HepG2 (cell line): ENCODE measurements around the gene CYB5R2. TPM values are rescaled to one million over a fixed set of nuclear protein-coding genes. Genes with fewer than 3 reads are reported as not detected.
A peak's percentile ranks its signal among the peaks of the same experiment; 100 is the strongest.

Experiments
- ARID4A ChIP-seq: sonication (generic); formaldehyde crosslinking; IDR thresholded peaks from 2 replicates; pipeline ENCODE4 v1.5.0; 2020; ENCODE audit warnings: mild to moderate bottlenecking, missing genetic modification reagents, borderline replicate concordance
- ATF2 ChIP-seq: sonication (generic); formaldehyde crosslinking; IDR thresholded peaks from 2 replicates; pipeline ENCODE4 v1.4.0; 2020; ENCODE audit warnings: missing genetic modification reagents
- ATF6 ChIP-seq: sonication (generic); formaldehyde crosslinking; conservative IDR thresholded peaks from 2 replicates; pipeline ENCODE4 v1.4.0; 2020; ENCODE audit warnings: missing genetic modification reagents
- LBX2 ChIP-seq: sonication (generic); formaldehyde crosslinking; IDR thresholded peaks from 2 replicates; pipeline ENCODE4 v1.5.0; 2020; ENCODE audit warnings: missing genetic modification reagents, mild to moderate bottlenecking, borderline replicate concordance
- ZNF574 ChIP-seq: sonication (generic); formaldehyde crosslinking; IDR thresholded peaks from 2 replicates; pipeline ENCODE4 v1.4.0; 2020; ENCODE audit warnings: missing genetic modification reagents
- ZNF580 ChIP-seq: IDR thresholded peaks from 2 replicates; pipeline ENCODE4 v1.6.1; 2016; ENCODE audit warnings: low read depth, borderline replicate concordance
- ZNF740 ChIP-seq: sonication (generic); formaldehyde crosslinking; IDR thresholded peaks from 2 replicates; pipeline ENCODE4 v1.4.0; 2020; ENCODE audit warnings: missing genetic modification reagents
- polyA plus RNA-seq, 8 experiments: library from polyadenylated mRNA; depleted of rRNA in 3 of 8; stranded (reverse) in 7 of 8; unstranded in 1 of 8; fragments of >200 nt; fragmentation: Illumina TruSeq in 4 of 8; extraction: Trizol in 4 of 8; gene quantifications; 2 replicates each; pipeline versions ENCODE4 v1.2.1 to v1.2.3, GENCODE V29; 2011 to 2016; ENCODE audit warnings: low read depth in 4 of 8, missing spikeins in 1 of 8, mixed read lengths in 1 of 8; ENCODE audit not compliant: insufficient read depth in 1 of 8
- total RNA-seq, 5 experiments: library from RNA; depleted of rRNA; stranded (reverse); fragments of >200 nt; fragmentation: Illumina TruSeq; extraction: Trizol; gene quantifications; 2 replicates each; pipeline ENCODE4 v1.2.3, GENCODE V29; 2016; ENCODE audit warnings: low read depth in 1 of 5

Gene CYB5R2
- total and polyA plus RNA-seq, 2 of the 13 experiments (the other 11 are each of a cell fraction or from before 2014, with no cell fraction given), result 0.40 to 0.51 TPM

- TF ChIP-seq ARID4A, result no peak
- TF ChIP-seq ZNF740 (CRISPR knock-in tag), result no peak
- 0 out of 2 replicates have a peak, but pooled peaks have one; percentile 34 for TF ChIP-seq ZNF580
- TF ChIP-seq ATF2 (CRISPR knock-in tag), result peak; percentile 53; the same call in 1 of the 2 replicates
- TF ChIP-seq LBX2 (CRISPR knock-in tag), result no peak
- TF ChIP-seq ATF6, result no peak
- 0 out of 2 replicates have a peak, but pooled peaks have one; percentile 29 for TF ChIP-seq ZNF574 (CRISPR knock-in tag)
These were observed 7.6 kb downstream of the CYB5R2 start (continued) for GRCh38 chr11:7665473-7666291.
